ENCODE measurements around the gene FUOM. TPM values are rescaled to one million over a fixed set of nuclear protein-coding genes. Genes with fewer than 3 reads are reported as not detected.
"Not testable (repeated sequence)": the region's sequence is repeated elsewhere in the genome, so short reads cannot be mapped to it uniquely, and the experiment has no call there.

FUOM gene
- total RNA-seq, 1 donor from 2014 or later = 13.0 TPM

DNA sequence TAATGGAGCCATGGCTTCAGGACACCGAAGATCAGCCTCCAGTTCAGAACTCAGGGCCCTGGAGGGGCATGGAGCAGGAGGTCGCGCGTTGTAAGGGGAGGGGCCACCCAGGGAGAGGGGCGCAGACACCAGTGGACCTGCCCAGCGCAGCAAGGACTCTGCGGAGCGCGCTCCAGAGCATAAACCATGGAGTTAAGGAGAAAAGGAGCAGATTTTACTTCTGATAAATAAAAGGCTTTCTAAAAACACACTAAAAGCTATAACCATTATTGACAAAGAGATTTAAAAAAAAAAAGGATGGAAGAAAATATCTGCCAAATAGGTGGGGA lies 31.6 kb downstream of the FUOM start:
- Mint-ChIP-seq H3K4me3 (ENCODE audit: unreplicated experiment) (peak overlapping the region; percentile 83), H3K27ac (ENCODE audit: unreplicated experiment) (peak overlapping the region; percentile 57), H3K27me3 (ENCODE audit: unreplicated experiment) (peaks cover 2% of the 10 kb centered on the region), H3K9me3 (ENCODE audit: unreplicated experiment) (peaks cover 3% of the 10 kb centered on the region), H3K36me3 (ENCODE audit: unreplicated experiment) (peaks cover 4% of the 10 kb centered on the region), H3K4me1 (ENCODE audit: low read depth, unreplicated experiment) (peaks cover 9% of the 10 kb centered on the region)
- TF ChIP-seq, protein P1, sequence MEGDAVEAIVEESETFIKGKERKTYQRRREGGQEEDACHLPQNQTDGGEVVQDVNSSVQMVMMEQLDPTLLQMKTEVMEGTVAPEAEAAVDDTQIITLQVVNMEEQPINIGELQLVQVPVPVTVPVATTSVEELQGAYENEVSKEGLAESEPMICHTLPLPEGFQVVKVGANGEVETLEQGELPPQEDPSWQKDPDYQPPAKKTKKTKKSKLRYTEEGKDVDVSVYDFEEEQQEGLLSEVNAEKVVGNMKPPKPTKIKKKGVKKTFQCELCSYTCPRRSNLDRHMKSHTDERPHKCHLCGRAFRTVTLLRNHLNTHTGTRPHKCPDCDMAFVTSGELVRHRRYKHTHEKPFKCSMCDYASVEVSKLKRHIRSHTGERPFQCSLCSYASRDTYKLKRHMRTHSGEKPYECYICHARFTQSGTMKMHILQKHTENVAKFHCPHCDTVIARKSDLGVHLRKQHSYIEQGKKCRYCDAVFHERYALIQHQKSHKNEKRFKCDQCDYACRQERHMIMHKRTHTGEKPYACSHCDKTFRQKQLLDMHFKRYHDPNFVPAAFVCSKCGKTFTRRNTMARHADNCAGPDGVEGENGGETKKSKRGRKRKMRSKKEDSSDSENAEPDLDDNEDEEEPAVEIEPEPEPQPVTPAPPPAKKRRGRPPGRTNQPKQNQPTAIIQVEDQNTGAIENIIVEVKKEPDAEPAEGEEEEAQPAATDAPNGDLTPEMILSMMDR (IDR thresholded peaks at IDR 0.05; ENCODE audit: partially characterized antibody, unreplicated experiment) = no peak
- DNase-seq = no peak

DNA sequence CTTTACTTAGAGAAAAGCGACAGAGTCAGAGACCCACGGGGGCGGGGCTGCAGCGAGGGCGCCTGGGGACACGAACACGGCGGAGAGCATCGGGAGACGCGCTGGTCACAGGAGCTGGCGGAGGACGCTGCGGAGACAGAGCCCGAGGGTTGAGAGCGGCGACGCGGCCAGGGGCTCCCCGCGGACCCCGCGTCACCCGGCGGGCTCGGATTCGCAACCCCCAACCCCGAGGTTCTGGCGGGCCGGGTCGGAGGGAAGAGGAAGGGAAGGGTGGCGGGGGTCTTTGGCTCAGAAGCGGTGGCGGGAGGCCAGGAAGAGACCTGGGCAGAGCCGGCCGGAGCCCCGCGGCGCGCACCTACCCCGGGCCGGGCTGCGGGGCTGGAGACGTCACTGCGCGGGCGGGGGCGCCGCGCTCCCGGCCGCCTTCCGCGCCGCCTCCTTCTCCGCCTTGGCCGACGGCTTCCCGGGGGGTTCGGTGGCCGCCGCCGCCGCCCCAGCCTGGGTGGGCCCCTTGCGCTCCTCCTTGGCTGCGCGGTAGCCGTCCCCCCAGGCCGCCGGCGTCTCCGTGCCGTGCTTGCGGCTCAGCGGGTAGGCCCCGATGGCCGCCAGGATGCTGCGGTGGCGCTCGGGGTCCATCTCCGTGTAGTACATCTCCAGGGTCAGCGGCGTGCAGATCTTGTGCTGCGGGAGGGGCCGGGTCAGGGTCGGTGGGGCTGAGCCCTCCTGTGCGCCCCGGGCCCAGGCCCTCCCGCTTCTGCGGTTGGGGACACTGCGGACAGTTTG lies 32.2 kb downstream of the FUOM start:
- H3K4me3 Mint-ChIP-seq (ENCODE audit: unreplicated experiment) = peak overlapping the region; percentile 88
- H3K36me3 Mint-ChIP-seq (ENCODE audit: unreplicated experiment) = peaks cover 4% of the 10 kb centered on the region

DNA sequence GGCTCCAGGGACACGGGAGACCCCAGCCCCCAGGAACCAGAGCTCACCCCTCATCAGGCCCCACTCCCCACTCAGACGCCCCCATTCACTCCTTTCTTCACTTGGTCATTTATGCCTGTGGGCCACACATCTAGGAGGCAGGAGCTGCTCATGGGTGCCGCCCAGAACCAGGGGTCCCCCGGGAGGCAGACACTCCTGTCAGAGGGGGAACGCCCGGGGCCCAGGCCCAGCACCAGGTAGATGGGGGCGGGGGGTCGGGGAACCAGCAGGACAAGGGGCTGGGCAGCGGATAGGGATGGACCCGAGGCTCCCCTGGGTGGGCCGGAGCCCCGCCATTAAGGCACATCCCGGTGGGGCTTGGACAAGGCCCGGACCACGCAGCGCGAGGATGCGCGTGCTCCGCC lies 33.0 kb downstream of the FUOM start:
- H3K4me1 Mint-ChIP-seq (ENCODE audit: low read depth, unreplicated experiment) = peaks cover 9% of the 10 kb centered on the region
- peaks cover 9% of the 10 kb centered on the region for H3K9me3 Mint-ChIP-seq (ENCODE audit: unreplicated experiment)
- H3K4me3 Mint-ChIP-seq (ENCODE audit: unreplicated experiment) = no peak overlapping the region
- H3K27ac Mint-ChIP-seq (ENCODE audit: unreplicated experiment) = no peak overlapping the region
- peaks cover 10% of the 10 kb centered on the region for H3K36me3 Mint-ChIP-seq (ENCODE audit: unreplicated experiment)
- TF ChIP-seq, protein P1 (IDR thresholded peaks at IDR 0.05; ENCODE audit: partially characterized antibody, unreplicated experiment) = no peak
- H3K27me3 Mint-ChIP-seq (ENCODE audit: unreplicated experiment) = peaks cover 2% of the 10 kb centered on the region
- DNase-seq = no peak

More for the DNA sequence above, 32.2 kb downstream of the FUOM start:
- peak; percentile 71 for DNase-seq
- Mint-ChIP-seq H3K9me3 (ENCODE audit: unreplicated experiment) (peaks cover 3% of the 10 kb centered on the region), H3K27me3 (ENCODE audit: unreplicated experiment) (peaks cover 2% of the 10 kb centered on the region), H3K4me1 (ENCODE audit: low read depth, unreplicated experiment) (peaks cover 9% of the 10 kb centered on the region), H3K27ac (ENCODE audit: unreplicated experiment) (peak overlapping the region; percentile 57)
- TF ChIP-seq, protein P1 (IDR thresholded peaks at IDR 0.05; ENCODE audit: partially characterized antibody, unreplicated experiment) = no peak

DNA sequence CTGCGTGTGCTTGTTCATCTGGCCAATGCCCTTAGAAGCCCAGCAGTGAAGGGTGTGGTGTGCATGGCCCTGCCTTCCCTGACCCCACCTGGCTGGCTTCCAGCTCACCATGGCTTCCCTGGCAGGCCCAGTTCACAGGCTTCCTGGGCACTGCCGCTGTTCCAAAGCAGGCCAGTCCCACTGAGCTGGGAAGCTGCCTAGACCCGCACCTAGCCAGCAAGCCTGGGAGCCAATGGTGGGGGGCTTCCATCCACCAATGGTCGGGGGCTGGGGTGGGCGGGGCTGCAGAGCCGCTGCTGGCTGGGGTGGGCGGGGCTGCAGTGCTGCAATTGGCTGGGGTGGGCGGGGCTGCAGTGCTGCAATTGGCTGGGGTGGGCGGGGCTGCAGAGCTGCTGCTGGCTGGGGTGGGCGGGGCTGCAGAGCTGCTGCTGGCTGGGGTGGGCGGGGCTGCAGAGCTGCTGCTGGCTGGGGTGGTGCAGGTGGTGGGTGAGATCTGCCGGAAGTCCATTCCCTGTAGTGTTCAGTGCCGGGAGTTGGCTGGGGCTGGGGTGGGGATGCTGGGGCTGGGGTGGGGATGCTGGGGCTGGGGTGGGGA lies 33.5 kb downstream of the FUOM start:
- Mint-ChIP-seq H3K27me3 (ENCODE audit: unreplicated experiment) (peaks cover 4% of the 10 kb centered on the region), H3K27ac (ENCODE audit: unreplicated experiment) (no peak overlapping the region), H3K4me1 (ENCODE audit: low read depth, unreplicated experiment) (peaks cover 9% of the 10 kb centered on the region), H3K4me3 (ENCODE audit: unreplicated experiment) (no peak overlapping the region), H3K9me3 (ENCODE audit: unreplicated experiment) (peaks cover 11% of the 10 kb centered on the region), H3K36me3 (ENCODE audit: unreplicated experiment) (peaks cover 10% of the 10 kb centered on the region)
- TF ChIP-seq, protein P1 (IDR thresholded peaks at IDR 0.05; ENCODE audit: partially characterized antibody, unreplicated experiment) = no peak
- peak; percentile 86 for DNase-seq

DNA sequence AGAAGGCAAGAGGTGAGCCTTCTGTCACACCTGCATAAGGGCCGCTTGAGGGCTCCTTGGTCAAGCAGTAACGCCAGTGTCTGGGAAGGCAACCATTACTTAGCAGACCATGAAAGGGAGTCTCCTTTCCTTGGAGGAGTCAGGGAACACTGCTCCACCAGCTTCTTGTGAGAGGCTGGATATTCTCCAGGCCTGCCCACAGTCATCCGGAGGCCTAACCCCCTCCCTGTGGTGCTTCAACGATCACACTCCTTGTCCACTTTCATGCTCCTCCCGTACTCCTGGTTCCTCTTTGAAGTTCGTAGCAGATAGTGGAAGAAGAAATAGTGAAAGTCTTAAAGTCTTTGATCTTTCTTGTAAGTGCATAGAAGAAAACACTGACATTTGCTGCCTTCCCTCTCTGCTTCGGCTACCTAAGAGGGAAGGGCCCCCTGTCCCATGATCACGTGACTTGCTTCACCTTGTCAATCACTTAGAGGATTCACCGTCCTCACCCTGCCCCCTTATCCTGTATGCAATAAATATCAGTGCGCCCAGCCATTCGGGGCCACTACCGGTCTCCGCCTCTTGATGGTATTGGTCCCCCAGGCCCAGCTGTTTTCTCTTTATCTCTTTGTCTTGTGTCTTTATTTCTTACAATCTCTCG lies 35.6 kb downstream of the FUOM start:
- H3K36me3 Mint-ChIP-seq (ENCODE audit: unreplicated experiment); H3K27ac Mint-ChIP-seq (ENCODE audit: unreplicated experiment); H3K27me3 Mint-ChIP-seq (ENCODE audit: unreplicated experiment); H3K4me3 Mint-ChIP-seq (ENCODE audit: unreplicated experiment); H3K4me1 Mint-ChIP-seq (ENCODE audit: low read depth, unreplicated experiment); DNase-seq: not testable (repeated sequence)
- peaks cover 13% of the 10 kb centered on the region for H3K9me3 Mint-ChIP-seq (ENCODE audit: unreplicated experiment)

DNA sequence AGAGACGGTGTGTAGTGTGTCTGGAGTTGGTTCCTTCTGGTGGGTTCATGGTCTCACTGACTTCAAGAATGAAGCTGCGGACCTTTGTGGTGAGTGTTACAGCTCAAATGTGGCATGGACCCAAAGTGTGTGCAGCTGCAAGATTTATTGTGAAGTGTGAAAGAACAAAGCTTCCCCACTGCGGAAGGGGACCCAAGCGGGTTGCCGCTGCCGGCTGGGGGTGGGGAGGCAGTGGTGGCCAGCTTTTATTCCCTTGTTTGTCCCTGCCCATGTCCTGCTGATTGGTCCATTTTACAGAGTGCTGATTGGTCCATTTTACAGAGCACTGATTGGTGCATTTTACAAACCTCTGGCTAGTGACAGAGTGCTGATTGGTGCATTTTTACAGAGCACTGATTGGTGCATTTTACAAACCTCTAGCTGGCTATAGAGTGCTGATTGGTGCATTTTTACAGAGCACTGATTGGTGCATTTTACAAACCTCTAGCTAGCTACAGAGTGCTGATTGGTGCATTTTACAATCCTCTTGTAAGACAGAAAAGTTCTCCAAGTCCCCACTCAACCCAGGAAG lies 36.9 kb downstream of the FUOM start:
- H3K36me3 Mint-ChIP-seq (ENCODE audit: unreplicated experiment); H3K27ac Mint-ChIP-seq (ENCODE audit: unreplicated experiment); H3K4me3 Mint-ChIP-seq (ENCODE audit: unreplicated experiment); DNase-seq; H3K4me1 Mint-ChIP-seq (ENCODE audit: low read depth, unreplicated experiment); H3K27me3 Mint-ChIP-seq (ENCODE audit: unreplicated experiment): not testable (repeated sequence)
- peaks cover 17% of the 10 kb centered on the region for H3K9me3 Mint-ChIP-seq (ENCODE audit: unreplicated experiment)

Measured in glutamatergic neuron (in vitro differentiated cells).